ENCODE measurements around the gene MED27. TPM values are rescaled to one million over a fixed set of nuclear protein-coding genes. Genes with fewer than 3 reads are reported as not detected.

Gene MED27
- total and polyA plus RNA-seq, 2 of the 8 experiments (the other 6 are each of a cell fraction or from before 2014, with no cell fraction given): 29.9 to 56.5 TPM

GRCh38 chr9:132049900-132050299 is 29.8 kb downstream of the MED27 start (continued):
- no peak for TF ChIP-seq SAP30 (IDR thresholded peaks at IDR 0.05; ENCODE audit: insufficient read depth, insufficient replicate concordance, low read length)
- no peak for TF ChIP-seq RAD21 (IDR thresholded peaks at IDR 0.05 in 1 of 2, conservative IDR thresholded peaks at IDR 0.05 in 1 of 2; ENCODE audit: low read depth in 2 of 2, low read length in 2 of 2)
- TF ChIP-seq SUZ12 (IDR thresholded peaks at IDR 0.05; ENCODE audit: low read length): no peak
